GM12864 (cell line): ENCODE measurements around the gene HNRNPCL4.
"Not testable (repeated sequence)": the region's sequence is repeated elsewhere in the genome, so short reads cannot be mapped to it uniquely, and the experiment has no call there.

Experiments used
- DNase-seq: peaks from one replicate; pipeline ENCODE4 v3.0.0-alpha.2; 2011; ENCODE audit warnings: low read depth
- H3K4me3 ChIP-seq: 2 replicates; pipeline ENCODE4 v1.5.1; 2011; ENCODE audit warnings: mild to moderate bottlenecking, low read depth, low read length, control low read depth

HNRNPCL4 gene

DNA sequence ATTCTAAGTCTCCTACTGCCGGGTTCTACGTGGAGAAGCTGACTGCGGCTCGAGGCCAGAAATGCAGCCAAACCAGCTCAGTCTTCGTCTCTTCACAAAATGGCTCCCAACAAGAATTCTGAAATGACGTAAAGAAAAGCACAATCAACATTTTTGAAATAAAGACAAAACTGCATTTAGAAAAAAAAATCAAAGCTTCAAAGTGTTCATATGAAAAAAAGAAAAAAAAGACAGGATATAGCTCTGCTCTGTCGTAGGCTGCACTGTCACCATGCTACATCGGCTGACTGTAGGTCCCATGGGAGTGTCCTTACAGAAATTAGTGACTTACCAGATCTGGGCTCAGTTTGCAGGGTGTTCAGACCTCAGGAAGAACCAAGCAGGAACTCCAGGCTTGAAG is at the start of gene HNRNPCL4:
Gene HNRNPCL4 (minus strand): TSS at position 101 of the 400 bp plus-strand sequence. CDS start 164 bp downstream, outside the sequence.
- not testable (repeated sequence) for H3K4me3 ChIP-seq

DNA sequence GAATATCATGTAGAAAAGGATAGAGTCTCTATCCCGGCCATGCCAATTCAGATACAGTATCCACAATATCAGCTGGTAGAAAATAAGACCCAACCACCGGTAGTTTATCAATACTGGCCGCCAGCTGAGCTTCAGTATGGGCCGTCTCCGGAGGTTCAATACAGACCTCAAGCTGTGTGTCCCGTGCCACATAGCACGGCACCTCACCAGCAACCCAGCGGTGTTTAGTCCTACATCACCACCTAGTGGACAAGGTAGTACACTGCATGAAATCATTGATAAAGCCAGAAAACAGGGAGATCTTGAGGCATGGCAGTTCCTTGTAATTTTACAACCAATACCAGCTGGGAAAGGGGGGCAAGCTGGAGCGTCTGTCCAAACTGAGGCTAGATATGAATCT is 43.3 kb upstream of the HNRNPCL4 start:
- H3K4me3 ChIP-seq, DNase-seq: not testable (repeated sequence)

More for the DNA sequence above, at the start of gene HNRNPCL4:
- not testable (repeated sequence) for DNase-seq

DNA sequence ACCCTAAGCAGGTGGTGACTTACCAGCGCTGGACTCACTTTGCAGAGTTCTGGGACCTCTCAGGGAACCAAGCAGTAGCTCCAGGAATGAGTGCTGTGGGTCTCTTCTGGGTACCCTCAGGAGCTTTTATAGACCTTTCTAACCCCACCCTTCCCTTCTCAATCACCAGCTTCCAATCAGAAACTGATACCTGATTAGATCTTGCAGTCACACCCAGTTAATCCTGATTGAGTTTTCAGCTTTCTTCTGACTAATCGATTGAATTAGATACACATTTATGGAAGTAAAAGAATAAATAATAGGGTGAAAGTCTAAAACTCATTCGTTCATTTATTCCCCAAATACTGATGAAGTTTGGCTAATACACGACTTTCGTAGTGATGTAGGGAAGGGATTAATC is 35.9 kb upstream of the HNRNPCL4 start, which contains the start of gene PRAMEF13:
Gene PRAMEF13 (minus strand): TSS at position 101 of the 400 bp plus-strand sequence. CDS start 1,820 bp downstream, outside the sequence.
- not testable (repeated sequence) for DNase-seq, H3K4me3 ChIP-seq

DNA sequence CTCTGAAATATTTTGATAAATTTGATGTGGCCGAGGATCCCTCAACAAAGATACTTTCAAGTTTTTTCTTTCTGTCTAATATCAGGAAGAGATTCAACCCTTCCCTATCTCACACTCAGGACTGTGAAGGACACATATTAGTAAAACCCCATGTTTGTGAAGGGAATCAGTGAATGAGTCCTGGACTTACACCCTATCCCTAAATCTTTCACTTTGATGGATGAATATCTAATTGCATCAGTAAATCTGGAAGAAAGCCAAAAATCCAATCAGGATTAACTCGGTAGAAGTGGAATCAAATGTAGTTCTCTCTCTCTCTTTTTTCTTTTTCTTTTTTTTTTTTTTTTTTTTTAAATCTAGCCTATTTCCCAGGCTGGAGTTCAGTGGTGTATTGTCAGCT is 6.1 kb upstream of the HNRNPCL4 start, which contains the start of gene PRAMEF9:
Gene PRAMEF9 (plus strand): TSS at position 301 of the 400 bp plus-strand sequence. CDS start 3,433 bp downstream, outside the sequence.
- DNase-seq = not testable (repeated sequence)

DNA sequence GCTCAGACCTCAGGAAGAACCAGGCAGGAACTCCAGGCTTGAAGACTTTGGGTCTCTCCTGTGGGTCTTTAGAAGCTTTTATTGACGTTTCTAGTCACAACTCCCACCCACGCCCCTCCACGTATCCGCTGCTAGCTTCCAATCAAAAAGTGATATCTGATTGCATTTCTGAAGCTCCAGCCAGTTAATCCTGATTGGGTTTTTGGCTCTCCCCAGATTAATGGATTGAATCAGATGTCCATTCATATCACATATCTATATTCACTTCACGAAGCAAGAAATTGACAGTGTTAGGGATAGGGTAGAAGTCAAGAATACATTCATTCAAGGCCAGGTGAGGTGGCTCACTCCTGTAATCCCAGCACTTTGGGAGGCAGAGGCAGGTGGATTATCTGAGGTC is 9.5 kb downstream of the HNRNPCL4 start, which contains the start of gene PRAMEF26:
Gene PRAMEF26 (minus strand): TSS at position 101 of the 400 bp plus-strand sequence. CDS start 2,914 bp downstream, outside the sequence.
- not testable (repeated sequence) for DNase-seq, H3K4me3 ChIP-seq

More for the DNA sequence above, 6.1 kb upstream of the HNRNPCL4 start, which contains the start of gene PRAMEF9:
- H3K4me3 ChIP-seq = not testable (repeated sequence)

DNA sequence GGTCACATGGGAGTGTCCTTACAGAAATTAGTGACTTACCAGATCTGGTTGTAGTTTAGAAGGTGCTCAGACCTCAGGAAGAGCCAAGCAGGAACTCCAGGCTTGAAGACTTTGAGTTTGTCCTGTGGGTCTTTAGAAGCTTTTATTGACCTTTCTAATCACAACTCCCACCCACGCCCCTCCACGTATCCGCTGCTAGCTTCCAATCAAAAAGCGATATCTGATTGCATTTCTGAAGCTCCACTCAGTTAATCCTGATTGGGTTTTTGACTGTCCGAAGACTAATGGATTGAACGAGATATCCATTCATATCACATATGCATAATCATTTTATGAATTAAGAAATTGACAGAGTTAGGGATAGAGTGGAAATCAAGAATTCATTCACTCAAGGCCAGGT is 48.7 kb downstream of the HNRNPCL4 start, which contains the start of gene HNRNPCL2:
Gene HNRNPCL2 (minus strand): TSS at position 101 of the 400 bp plus-strand sequence. CDS start 454 bp downstream, outside the sequence.
- not testable (repeated sequence) for DNase-seq, H3K4me3 ChIP-seq
